OCI-LY1 (cell line): Measurements from ENCODE around the gene NFAT5.
"Not testable (repeated sequence)": the region's sequence is repeated elsewhere in the genome, so short reads cannot be mapped to it uniquely, and the experiment has no call there.

Experiments used
- H2AFZ ChIP-seq: fragments of 200-600 bp; sonication (generic), shearing (Covaris generic); 2 replicates; pipeline ENCODE4 v1.6.0; 2014; ENCODE audit warnings: antibody characterized with exemption, mild to moderate bottlenecking, low read length
- H3F3A ChIP-seq: fragments of 200-600 bp; sonication (generic), shearing (Covaris generic); 2 replicates; pipeline ENCODE4 v1.6.0; 2014; ENCODE audit warnings: mild to moderate bottlenecking, antibody characterized with exemption, low read length, moderate library complexity; ENCODE audit not compliant: insufficient read depth
- H3K27ac ChIP-seq: fragments of 200-600 bp; sonication (generic); 2 replicates; pipeline ENCODE4 v1.5.1; 2014; ENCODE audit warnings: low read length, mixed run types, mild to moderate bottlenecking, low read depth; ENCODE audit not compliant: poor library complexity, severe bottlenecking
- H3K27me3 ChIP-seq: fragments of 200-600 bp; sonication (generic); 2 replicates; pipeline ENCODE4 v1.6.0; 2014; ENCODE audit warnings: antibody characterized with exemption, mild to moderate bottlenecking, low read length, moderate library complexity; ENCODE audit not compliant: insufficient read depth
- H3K36me3 ChIP-seq: fragments of 200-600 bp; sonication (generic); 2 replicates; pipeline ENCODE4 v1.6.1; 2014; ENCODE audit warnings: mild to moderate bottlenecking, antibody characterized with exemption, low read length, moderate library complexity, mixed read lengths; ENCODE audit not compliant: insufficient read depth
- H3K4me1 ChIP-seq: fragments of 200-600 bp; sonication (generic); 2 replicates; pipeline ENCODE4 v1.5.1; 2014; ENCODE audit warnings: mild to moderate bottlenecking, low read length, moderate library complexity; ENCODE audit not compliant: insufficient read depth, severe bottlenecking
- H3K4me2 ChIP-seq: fragments of 200-600 bp; sonication (generic), shearing (Covaris generic); 2 replicates; pipeline ENCODE4 v1.6.1; 2014; ENCODE audit warnings: low read length
- H3K4me3 ChIP-seq: fragments of 200-600 bp; sonication (generic); 2 replicates; pipeline ENCODE4 v1.5.1; 2014; ENCODE audit warnings: low read length, low read depth, mild to moderate bottlenecking, mixed read lengths; ENCODE audit not compliant: poor library complexity, severe bottlenecking
- H3K79me2 ChIP-seq: fragments of 200-600 bp; shearing (Covaris generic); 2 replicates; pipeline ENCODE4 v1.6.1; 2016; ENCODE audit warnings: mixed run types, low read length, mixed read lengths; ENCODE audit not compliant: insufficient read depth
- H3K9ac ChIP-seq: fragments of 200-600 bp; sonication (generic), shearing (Covaris generic); 2 replicates; pipeline ENCODE4 v1.6.1; 2014; ENCODE audit warnings: mild to moderate bottlenecking, low read length, mixed read lengths
- H3K9me2 ChIP-seq: fragments of 200-600 bp; sonication (generic), shearing (Covaris generic); 2 replicates; pipeline ENCODE4 v1.6.1; 2014; ENCODE audit warnings: low read depth, mild to moderate bottlenecking, low read length, mixed read lengths
- H3K9me3 ChIP-seq: fragments of 200-600 bp; shearing (Covaris generic); 2 replicates; pipeline ENCODE4 v1.6.1; 2014; ENCODE audit warnings: low read length, mixed read lengths
- H4K20me1 ChIP-seq: fragments of 200-600 bp; sonication (generic), shearing (Covaris generic); 2 replicates; pipeline ENCODE4 v1.6.0; 2016; ENCODE audit warnings: mild to moderate bottlenecking, low read length; ENCODE audit not compliant: insufficient read depth
- CTCF ChIP-seq: fragments of 200-600 bp; sonication (generic), shearing (Covaris generic); IDR thresholded peaks from 2 replicates; pipeline ENCODE4 v1.5.1; 2017; ENCODE audit warnings: mild to moderate bottlenecking, antibody characterized with exemption, low read length, moderate library complexity, mixed read lengths
- EZH2 ChIP-seq: fragments of 200-600 bp; sonication (generic), shearing (Covaris generic); IDR thresholded peaks from 2 replicates; pipeline ENCODE4 v1.8.0; 2017; ENCODE audit warnings: borderline replicate concordance, mixed run types, mild to moderate bottlenecking, antibody characterized with exemption, low read length, moderate library complexity, mixed read lengths

NFAT5 gene

DNA sequence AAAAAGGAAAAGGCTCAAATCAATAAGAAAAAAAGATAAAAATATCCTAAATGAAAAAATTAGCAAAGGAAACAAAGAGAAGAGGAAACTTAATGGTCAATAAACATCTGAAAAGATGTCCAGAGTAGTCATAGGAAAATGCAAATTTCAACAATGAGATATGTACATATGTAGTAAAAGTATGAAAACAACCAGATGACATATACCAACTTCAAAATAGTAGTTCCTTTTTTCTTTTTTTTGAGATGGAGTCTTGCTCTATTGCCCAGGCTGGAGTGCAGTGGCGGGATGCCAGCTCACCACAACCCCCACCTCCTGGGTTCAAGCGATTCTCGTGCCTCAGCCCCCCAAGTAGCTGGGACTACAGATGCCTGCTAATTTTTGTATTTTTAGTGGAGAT, 21.7 kb upstream of the NFAT5 start:
- TF ChIP-seq CTCF, result no peak
- TF ChIP-seq EZH2, result no peak
- Histone ChIP-seq H3K4me3 (no peak overlapping the region), H3K79me2 (no peaks in the 10 kb centered on the region), H3K27ac (no peak overlapping the region), H3K4me2 (no peak overlapping the region), H3F3A (no peaks in the 10 kb centered on the region), H3K27me3 (no peaks in the 10 kb centered on the region), H3K36me3 (no peaks in the 10 kb centered on the region), H4K20me1 (no peaks in the 10 kb centered on the region), H3K9me2 (no peaks in the 10 kb centered on the region), H2AFZ (no peak overlapping the region), H3K9me3 (no peaks in the 10 kb centered on the region), H3K4me1 (no peaks in the 10 kb centered on the region), H3K9ac (no peak overlapping the region)

- H3K4me2 ChIP-seq, H3K79me2 ChIP-seq, H2AFZ ChIP-seq, H3K36me3 ChIP-seq, H3K4me1 ChIP-seq, H3K9me3 ChIP-seq, H3K9ac ChIP-seq, H3K27me3 ChIP-seq, H3K4me3 ChIP-seq, H3F3A ChIP-seq, H4K20me1 ChIP-seq, H3K9me2 ChIP-seq, H3K27ac ChIP-seq: not testable (repeated sequence)
Observed at GRCh38 chr16:69546663-69547062, 19.1 kb upstream of the NFAT5 start.

DNA sequence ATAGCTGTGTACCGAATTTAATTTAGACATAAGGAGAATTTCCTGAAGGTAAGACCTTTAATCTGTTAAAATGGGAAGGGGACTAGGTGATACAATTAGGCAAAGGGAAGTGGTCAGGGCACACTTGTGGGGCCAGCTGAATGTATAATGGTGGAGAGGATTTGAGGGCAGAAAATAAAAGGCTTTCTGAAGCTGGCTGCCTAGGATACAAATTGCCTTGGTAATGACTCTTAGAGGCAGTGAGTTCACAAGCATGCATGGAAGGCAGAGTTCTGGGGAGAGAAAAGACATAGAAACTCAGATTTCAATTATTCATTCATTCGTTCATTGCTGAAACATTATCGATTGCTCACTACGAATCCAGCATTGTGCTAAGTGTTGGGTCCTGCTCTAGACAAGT, 12.4 kb upstream of the NFAT5 start:
- no peak overlapping the region for H3K4me3 ChIP-seq
- H2AFZ ChIP-seq, result no peak overlapping the region
- H3K27me3 ChIP-seq, result no peaks in the 10 kb centered on the region
- no peaks in the 10 kb centered on the region for H3K79me2 ChIP-seq
- no peaks in the 10 kb centered on the region for H3K4me1 ChIP-seq
- H3F3A ChIP-seq, result no peaks in the 10 kb centered on the region
- no peaks in the 10 kb centered on the region for H3K36me3 ChIP-seq
- no peaks in the 10 kb centered on the region for H3K9me3 ChIP-seq
- H3K9me2 ChIP-seq, result no peaks in the 10 kb centered on the region
- TF ChIP-seq EZH2 (no peak), CTCF (no peak)
- H4K20me1 ChIP-seq, result no peaks in the 10 kb centered on the region
- no peak overlapping the region for H3K27ac ChIP-seq
- H3K4me2 ChIP-seq, result no peak overlapping the region
- H3K9ac ChIP-seq, result no peak overlapping the region

- H2AFZ ChIP-seq, result no peak overlapping the region
- H3K4me1 ChIP-seq, result no peaks in the 10 kb centered on the region
- TF ChIP-seq EZH2, result no peak
- no peaks in the 10 kb centered on the region for H3K27me3 ChIP-seq
- H3K9me3 ChIP-seq, result no peaks in the 10 kb centered on the region
- H3F3A ChIP-seq, result no peaks in the 10 kb centered on the region
- H3K27ac ChIP-seq, result no peak overlapping the region
- no peaks in the 10 kb centered on the region for H4K20me1 ChIP-seq
- no peak overlapping the region for H3K4me2 ChIP-seq
- H3K9ac ChIP-seq, result no peak overlapping the region
- no peaks in the 10 kb centered on the region for H3K79me2 ChIP-seq
- no peaks in the 10 kb centered on the region for H3K9me2 ChIP-seq
- no peaks in the 10 kb centered on the region for H3K36me3 ChIP-seq
- no peak overlapping the region for H3K4me3 ChIP-seq
Observed at GRCh38 chr16:69554495-69554894, 11.3 kb upstream of the NFAT5 start.
